ENCODE measurements around the gene NTN5.

GRCh38 chr19:48722196-48722708 is 49.4 kb upstream of the NTN5 start:
- TF ChIP-seq YY1 (IDR thresholded peaks at IDR 0.05; ENCODE audit: insufficient read depth, insufficient read length), result no peak
- no peak for TF ChIP-seq SUZ12 (IDR thresholded peaks at IDR 0.05; ENCODE audit: extremely low read depth, insufficient read depth, insufficient read length)
- no peak for TF ChIP-seq ZNF274 (IDR thresholded peaks at IDR 0.05; ENCODE audit: low read depth, low read length)

All from NT2/D1 (cell line).